Activated effector memory CD4-positive, alpha-beta T cell treated with anti-CD3 and anti-CD28 coated beads, Interleukin-2, amount 50 U/mL, for 16 hours (primary cell): ENCODE data around the gene REPS1.
A peak's percentile ranks its signal among the peaks of the same experiment; 100 is the strongest.
"Not testable (repeated sequence)": the region's sequence is repeated elsewhere in the genome, so short reads cannot be mapped to it uniquely, and the experiment has no call there.

ENCODE experiments used
- DNase-seq: peaks from one replicate; pipeline ENCODE4 v3.0.0-alpha.2; 2020

REPS1 gene

GRCh38 chr6:138987643-138988468, at the start of gene REPS1:
REPS1 (minus strand) TSS chr6:138988253; CDS start chr6:138987682, 571 bp downstream.
- peak; percentile 97 for DNase-seq

GRCh38 chr6:139037490-139037889, 49.4 kb upstream of the REPS1 start:
- DNase-seq = no peak

GRCh38 chr6:139030228-139030963, 42.3 kb upstream of the REPS1 start:
- no peak for DNase-seq

DNA sequence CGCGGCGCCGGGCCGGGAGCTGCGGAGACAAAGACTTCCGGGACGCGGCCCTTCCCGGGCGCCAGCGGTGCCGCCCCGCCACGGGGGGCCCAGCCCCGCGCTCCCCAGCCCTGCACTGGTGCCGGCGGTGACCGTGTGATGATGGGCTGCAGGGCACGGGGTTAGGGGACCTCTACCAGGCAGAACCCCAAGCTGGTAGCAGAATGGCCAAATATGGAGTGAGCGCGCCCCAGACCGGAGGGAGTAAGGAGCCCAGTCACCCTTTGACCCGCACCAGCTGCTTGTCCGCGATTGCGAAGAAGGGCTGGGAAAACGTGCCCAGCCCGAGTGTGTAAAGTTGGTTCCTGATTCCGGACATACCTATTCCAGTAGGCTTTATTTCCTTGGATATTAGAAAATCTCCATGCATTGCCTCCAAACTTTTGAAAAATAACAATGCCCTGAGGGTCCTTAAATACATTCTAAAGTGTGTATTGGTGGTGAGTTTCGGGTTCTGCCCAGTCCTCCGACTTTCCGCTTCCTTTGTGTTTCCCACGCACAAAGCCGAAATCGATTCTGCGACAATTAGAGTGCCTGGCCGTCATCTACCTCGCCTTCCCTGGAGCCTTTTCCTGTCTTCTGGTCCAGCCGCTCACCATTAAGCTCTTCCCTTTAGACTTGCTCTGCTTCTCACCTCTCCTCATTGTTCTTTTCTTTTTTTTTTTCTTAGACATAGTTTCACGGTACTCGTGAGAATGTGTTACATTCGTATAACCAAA, 41.6 kb upstream of the REPS1 start:
- peak; percentile 67 for DNase-seq

DNA sequence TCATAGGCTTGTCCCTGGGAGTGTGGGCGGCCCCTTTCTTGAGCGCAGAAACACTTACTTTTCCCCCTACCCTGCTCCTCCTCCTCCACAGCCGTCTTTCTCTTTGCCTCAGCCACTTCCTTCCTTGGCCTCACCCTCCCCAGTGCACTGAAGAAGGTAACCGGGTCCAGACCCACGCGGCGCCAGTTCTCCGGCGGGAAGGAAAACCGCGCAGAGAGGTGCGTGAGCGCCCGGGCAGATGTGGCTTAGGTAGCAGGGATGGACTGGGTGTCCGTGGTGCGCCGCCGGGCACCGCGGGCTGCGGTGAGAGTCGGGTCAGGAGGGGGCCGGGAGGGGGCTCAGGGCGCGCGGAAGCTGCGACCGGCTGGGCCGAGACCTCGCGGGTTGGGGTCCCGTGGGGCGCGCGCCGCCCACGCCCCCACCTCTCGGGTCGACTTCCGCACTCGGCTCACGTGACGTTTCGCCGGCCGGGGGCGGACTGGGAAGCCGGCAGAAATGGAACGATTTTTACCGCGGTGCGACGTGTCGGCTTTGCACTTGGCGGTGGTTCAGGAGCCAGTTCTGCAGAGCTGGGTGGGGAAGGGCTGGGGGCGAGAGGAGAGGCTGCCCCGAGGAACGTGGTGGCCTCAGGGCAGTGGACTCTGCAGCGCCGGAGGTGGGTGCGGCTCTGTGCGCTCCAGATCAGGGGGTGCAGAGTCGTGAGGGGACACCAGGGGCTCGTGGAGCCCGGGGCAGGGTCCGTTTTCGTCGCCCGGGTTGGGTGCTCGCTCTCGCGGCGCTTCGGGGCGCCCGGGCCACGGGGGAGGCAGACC, 40.8 kb upstream of the REPS1 start, which contains the start of gene ABRACL:
ABRACL (plus strand) TSS at position 88 of the 812 bp plus-strand sequence. CDS start 5,416 bp downstream, outside the sequence.
- DNase-seq = peak; percentile 92

DNA sequence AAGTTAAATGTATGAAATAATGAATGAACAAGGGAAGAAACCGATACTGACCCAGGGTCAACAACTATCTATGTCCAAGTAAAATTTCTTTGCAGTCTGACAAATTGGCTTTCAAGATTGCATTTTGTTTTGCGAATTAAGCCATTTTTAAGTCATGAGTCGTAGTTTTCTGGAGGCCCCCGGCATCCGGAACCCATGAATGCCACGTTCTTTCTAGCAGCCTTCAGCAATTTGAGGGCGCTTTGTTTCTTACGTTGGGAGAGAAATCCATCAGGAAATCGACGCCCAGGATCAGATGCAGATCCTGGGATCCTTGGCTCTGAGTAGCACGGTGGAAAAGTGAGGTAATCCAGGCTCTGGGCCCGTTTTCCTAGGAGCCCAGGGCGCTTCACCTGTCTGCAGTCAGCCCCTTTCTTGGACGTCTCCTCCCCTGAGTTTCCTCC, 40.2 kb upstream of the REPS1 start:
- DNase-seq = no peak

GRCh38 chr6:139027620-139028182, 39.6 kb upstream of the REPS1 start:
- peak; percentile 77 for DNase-seq

GRCh38 chr6:139025416-139025815, 37.4 kb upstream of the REPS1 start:
- DNase-seq = not testable (repeated sequence)

DNA sequence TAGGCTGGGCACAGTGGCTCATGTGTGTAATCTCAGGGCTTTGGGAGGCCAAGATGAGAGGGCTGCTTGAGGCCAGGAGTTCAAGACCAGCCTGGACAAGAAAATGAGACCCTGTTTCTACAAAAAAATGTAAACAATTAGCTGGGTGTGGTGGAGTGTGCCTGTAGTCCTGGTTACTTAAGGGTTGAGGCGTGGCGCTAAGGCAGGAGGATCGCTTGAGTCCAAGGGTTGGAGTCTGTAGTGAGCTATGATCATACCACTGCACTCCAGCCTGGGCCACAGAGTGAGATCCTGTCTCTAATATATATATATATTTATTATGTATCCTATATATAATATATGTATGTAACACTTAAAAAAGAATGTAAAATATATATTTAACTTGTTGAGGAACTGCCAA, 32.6 kb upstream of the REPS1 start:
- no peak for DNase-seq

GRCh38 chr6:139019722-139020121, 31.7 kb upstream of the REPS1 start:
- DNase-seq = no peak

DNA sequence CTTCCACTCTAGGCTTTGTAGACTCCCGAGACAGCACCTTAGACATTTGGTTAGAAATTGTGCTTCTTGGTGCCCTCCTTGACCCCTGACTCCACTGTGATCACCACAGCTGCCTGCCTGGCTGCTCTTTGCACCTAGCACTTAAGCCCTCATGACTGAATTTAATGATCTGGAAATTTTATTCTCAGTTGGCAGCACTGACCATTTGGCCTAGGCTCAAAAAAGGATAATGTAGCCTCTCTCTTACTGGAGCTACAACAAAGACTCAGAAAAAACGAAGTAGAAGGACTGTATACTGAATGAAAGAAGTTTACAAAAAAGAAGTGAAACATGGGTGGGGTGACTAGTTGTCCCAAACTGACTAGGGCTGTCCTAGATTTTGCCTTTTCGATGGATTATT, 29.2 kb upstream of the REPS1 start:
- no peak for DNase-seq

DNA sequence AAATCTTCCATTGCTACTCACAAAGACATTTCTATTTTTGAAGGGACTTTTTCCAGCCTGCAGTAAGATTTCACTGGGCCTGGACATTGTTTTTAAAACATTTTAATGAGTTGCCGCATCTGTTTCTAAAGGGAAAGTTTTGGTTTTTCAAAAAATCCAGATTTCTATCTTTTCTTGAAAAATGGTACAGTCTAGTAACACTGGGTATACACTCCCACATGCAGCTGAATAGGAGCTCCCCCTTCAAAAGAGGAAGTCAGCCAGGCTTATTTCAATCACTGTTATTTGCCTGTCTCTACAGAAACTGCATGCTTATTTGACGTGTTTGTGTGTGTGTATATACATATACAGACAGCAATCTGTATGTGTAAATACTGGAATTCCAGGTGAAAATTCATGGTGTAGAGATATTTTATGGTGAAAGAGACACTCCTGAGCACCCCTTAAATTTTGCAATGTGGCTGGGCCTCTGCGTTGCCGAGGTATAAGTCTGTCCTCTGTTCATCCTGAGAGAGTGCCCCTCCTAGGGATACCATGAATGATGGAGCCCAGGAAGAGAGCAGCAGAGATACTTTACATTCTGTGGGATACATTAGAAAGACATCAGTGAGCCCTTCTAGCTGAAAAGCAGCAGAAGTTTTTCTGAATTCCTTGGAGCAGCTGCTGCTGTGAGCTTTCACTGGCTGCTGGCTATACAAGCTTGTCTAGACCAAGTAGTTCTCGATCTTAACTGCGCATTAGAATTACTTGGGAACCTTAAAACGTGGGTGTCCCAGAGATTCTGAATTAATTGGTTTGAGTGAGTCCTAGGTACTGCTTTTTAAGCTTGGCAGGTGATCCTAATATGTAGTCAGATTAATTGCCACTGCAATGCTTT, 28.5 kb upstream of the REPS1 start:
- no peak for DNase-seq

GRCh38 chr6:139014945-139015344, 26.9 kb upstream of the REPS1 start:
- DNase-seq = no peak

DNA sequence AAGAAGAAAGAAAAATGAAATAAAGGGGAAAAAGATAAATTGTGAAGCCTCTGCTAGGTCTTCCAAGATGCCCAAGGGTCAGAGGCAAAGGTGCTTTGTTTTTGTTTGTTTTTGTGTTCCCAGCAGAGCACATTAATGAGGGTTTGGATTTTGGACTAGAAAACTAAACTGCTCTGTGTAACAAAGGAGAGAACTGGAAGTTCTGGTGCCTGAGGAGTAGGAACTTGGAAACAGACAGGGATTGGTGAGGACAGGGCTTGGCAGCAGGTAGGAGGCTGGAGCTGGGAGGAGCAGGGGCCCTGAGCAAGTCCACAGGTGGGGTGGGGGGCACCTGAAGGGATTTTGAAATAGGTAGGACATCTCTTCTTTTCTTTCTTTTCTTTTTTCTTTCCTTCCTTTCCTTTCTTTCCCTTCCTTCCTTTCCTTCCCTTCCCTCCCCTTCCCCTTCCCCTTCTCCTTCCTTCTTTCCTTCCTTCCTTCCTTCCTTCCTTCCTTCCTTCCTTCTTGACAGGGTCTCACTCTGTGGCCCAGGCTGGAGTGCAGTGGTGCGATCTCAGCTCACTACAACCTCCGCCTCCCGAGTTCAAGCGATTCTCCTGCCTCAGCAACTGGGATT, 25.2 kb upstream of the REPS1 start:
- no peak for DNase-seq

GRCh38 chr6:139011980-139012379, 23.9 kb upstream of the REPS1 start:
- no peak for DNase-seq

DNA sequence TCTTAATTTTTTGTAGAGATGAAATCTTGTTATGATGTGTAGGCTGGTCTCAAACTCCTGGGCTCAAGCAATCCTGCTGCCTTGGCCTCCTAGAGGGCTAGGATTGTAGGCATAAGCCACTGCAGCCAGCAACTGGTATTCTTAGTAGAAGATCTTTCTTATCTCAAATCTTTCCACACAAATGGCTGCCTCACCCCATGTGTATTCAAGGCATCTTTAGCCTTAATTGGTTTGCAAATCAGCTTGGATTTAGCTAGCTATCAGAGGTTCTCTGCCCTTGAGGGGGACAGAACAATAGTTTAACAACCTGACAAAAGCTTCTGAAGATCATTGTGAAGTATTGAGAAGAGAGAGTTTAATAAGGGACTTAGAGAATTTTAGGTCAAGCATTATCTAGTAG, 22.6 kb upstream of the REPS1 start:
- no peak for DNase-seq

DNA sequence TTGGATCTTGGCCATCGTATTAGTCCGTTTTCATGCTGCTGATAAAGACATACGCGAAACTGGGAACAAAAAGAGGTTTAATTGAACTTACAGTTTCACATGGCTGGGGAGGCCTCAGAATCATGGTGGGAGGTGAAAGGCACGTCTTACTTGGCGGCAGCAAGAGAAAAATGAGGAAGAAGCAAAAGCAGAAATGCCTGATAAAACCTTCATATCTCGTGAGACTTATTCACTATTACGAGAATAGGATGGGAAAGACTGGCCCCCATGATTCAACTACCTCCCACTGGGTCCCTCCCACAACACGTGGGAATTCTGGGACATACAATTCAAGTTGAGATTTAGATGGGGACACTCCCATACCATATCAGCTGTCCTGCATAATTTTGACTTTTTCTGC, 20.1 kb upstream of the REPS1 start:
- DNase-seq = no peak

DNA sequence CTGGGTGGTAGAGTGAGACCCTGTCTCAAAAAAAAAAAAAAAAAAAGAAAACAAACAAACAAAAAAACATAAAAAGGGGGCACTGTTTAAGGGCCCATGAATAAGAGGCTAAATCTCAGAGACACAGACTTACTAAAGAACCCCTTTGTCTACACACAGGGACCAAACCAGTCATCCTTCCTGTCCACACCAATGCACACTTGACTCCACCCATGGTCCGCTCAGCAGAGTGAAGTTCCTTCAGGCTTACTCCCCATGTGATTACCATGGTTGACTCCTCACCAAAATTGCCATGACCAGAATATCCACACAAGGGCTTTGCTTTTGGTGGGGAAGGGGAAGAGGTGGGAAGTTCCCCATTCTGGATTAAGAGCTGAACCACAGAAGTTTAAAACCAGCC, 19.4 kb upstream of the REPS1 start:
- no peak for DNase-seq

DNA sequence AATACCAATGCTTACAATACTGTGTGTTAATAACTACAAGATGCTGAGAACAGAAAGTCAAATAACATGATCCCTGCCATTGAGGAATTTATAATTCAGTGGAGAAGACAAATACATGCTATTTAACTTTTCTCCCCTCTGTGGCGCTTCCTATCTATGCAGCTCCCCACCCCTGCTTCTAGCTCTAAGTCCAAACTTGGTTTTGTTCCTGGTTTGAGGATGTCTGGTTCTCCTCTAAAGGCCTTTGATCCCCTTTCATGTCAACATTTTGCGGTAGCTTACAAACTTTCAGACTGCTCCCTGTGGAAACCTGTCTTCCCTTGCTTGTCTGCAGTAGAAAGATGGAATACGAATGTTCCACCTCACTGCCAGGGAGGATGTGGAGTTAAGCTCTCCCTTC, 18.4 kb upstream of the REPS1 start:
- DNase-seq = no peak

- DNase-seq = no peak
Measured at GRCh38 chr6:139003751-139004150, 15.7 kb upstream of the REPS1 start.
